ENCODE measurements around the gene CLHC1. TPM values are rescaled to one million over a fixed set of nuclear protein-coding genes. Genes with fewer than 3 reads are reported as not detected.
"Not testable (repeated sequence)": the region's sequence is repeated elsewhere in the genome, so short reads cannot be mapped to it uniquely, and the experiment has no call there.

The CLHC1 gene
- total RNA-seq, 4 donors from 2014 or later, result 22.7 to 32.1 (median 27.1) TPM

DNA sequence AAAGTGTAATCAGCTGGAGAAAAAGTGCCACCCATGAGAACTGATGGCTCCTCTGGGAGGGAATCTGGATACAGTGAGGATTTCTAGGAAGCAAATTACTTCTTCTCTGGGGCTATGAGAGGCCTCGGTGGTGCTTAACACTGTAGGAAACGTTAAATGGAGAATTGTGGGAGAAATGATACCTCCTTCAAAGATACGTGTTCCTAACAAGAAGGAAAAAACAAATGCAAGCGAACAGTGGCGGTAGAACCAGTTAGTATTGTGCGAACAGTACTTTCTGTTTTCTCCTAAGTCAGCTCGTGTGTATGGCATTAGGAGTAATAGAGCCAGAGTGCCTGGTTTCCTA, 37.5 kb upstream of the CLHC1 start:
- no peak for DNase-seq
- Histone ChIP-seq H3K9me3 (no peaks in the 10 kb centered on the region), H3K4me3 (replicated peaks in 1 of 3) (peak overlapping the region in 2 of 3 donors; percentile 45 to 68), H3K4me1 (peaks cover 10 to 13% of the 10 kb centered on the region in 2 donors), H3K27me3 (no peaks in the 10 kb centered on the region), H3K27ac (peak overlapping the region; percentile 68 to 81 (median 72)), H3K36me3 (peaks cover 0 to 6% of the 10 kb centered on the region in 2 donors)
- 53 to 62% methylated on average over 7 of the region's 7 CpGs for WGBS, 2 donors
- no peak for TF ChIP-seq POLR2A (IDR thresholded peaks at IDR 0.05)
- TF ChIP-seq CTCF (IDR thresholded peaks at IDR 0.05), result no peak
- intact Hi-C loops (cut with DNase I), result no loop called here

DNA sequence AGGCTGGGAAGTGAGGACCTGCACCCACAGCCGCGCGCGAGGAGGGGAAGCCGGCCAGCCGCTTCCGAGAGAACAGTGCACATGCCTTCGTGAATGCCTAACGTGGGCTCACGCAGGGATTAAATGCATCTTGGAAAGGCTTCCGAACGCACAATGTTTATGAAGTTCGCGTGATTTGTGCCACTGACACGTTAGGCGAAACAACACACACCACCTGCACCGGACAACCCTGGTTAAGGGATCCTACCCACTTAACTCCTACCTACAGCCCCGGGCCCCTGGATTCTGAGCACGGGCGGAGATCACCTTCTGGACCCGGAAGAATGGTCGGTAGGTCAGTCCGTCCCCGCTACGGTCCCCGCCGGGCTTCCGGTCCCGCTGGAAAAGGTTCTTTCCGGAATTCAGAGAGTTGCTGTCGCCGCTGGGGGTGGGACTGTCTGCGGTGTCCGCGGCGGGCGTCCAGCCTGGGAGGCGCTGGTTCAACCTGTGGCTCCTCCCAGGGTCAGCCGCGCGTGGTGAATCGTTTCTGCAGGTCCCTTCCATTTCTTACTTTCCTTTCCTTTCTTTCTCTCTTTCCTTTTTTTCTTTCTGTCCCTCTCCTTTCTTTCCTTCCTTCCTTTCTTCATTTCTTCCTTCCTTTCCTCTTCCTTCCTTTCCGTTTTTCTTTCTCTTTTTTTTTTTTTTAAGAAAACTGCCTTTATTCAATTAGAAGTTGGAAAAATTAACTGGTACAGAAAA, 37.0 kb upstream of the CLHC1 start, which contains the start of gene MTIF2:
Gene MTIF2 (minus strand): TSS at position 325 of the 738 bp plus-strand sequence. CDS start 5,373 bp downstream, outside the sequence.
- peak; percentile 97 to 98 for DNase-seq
- H3K4me1 ChIP-seq, result peaks cover 10 to 13% of the 10 kb centered on the region in 2 donors
- peak within 1 kb of the TSS; percentile 45 to 84 (median 68) for H3K4me3 ChIP-seq (replicated peaks in 1 of 3)
- H3K27me3 ChIP-seq, result no peaks in the 10 kb centered on the region
- WGBS, 2 donors, result 0 to 1% methylated on average over 42 of the region's 43 CpGs
- peaks cover 0 to 8% of the 10 kb centered on the region in 2 donors for H3K36me3 ChIP-seq
- TF ChIP-seq CTCF (IDR thresholded peaks at IDR 0.05), result peak in 2 of 6 experiments; percentile 2 to 11
- TF ChIP-seq POLR2A (IDR thresholded peaks at IDR 0.05), result peak in 1 of 2 donors; percentile 73
- intact Hi-C loops (cut with DNase I), result no loop called here
- H3K27ac ChIP-seq, result peak within 1 kb of the TSS; percentile 68 to 81 (median 72)
- H3K9me3 ChIP-seq, result no peaks in the 10 kb centered on the region

GRCh38 chr2:55268288-55268906, 36.3 kb upstream of the CLHC1 start:
- DNase-seq, result no peak
- Histone ChIP-seq H3K4me3 (replicated peaks in 1 of 3) (peak overlapping the region; percentile 28 to 84 (median 68)), H3K27ac (peak overlapping the region; percentile 37 to 81 (median 72)), H3K36me3 (peaks cover 4 to 15% of the 10 kb centered on the region in 2 donors), H3K4me1 (peaks cover 10 to 13% of the 10 kb centered on the region in 2 donors), H3K27me3 (no peaks in the 10 kb centered on the region), H3K9me3 (no peaks in the 10 kb centered on the region)
- no peak for TF ChIP-seq CTCF (IDR thresholded peaks at IDR 0.05)
- TF ChIP-seq POLR2A (IDR thresholded peaks at IDR 0.05), result no peak
- intact Hi-C loops (cut with DNase I), result no loop called here
- 15% methylated on average over 13 of the region's 13 CpGs for WGBS, 2 donors

DNA sequence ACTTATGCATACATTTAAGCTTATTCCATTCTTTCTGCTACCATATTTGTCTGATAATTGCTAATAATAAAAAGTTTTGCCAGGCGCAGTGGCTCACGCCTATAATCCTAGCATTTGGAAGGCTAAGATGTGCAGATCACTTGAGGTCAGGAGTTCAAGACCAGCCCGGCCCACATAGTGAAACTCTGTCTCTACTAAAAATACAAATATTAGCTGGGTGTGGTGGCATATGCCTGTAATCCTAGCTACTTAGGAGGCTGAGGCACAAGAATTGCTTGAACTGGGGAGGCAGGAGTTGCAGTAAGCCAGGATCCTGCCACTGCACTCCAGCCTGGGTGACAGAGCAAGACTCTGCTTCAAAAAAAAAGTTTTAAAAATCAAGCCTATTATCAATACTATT, 27.5 kb upstream of the CLHC1 start:
- H3K4me3 ChIP-seq (replicated peaks in 1 of 3); intact Hi-C loops (cut with DNase I); H3K27me3 ChIP-seq; H3K4me1 ChIP-seq; H3K9me3 ChIP-seq; DNase-seq; H3K27ac ChIP-seq: not testable (repeated sequence)
- peaks cover 25 to 52% of the 10 kb centered on the region in 2 donors for H3K36me3 ChIP-seq
- WGBS, 2 donors, result 93 to 95% methylated on average over 3 of the region's 3 CpGs

DNA sequence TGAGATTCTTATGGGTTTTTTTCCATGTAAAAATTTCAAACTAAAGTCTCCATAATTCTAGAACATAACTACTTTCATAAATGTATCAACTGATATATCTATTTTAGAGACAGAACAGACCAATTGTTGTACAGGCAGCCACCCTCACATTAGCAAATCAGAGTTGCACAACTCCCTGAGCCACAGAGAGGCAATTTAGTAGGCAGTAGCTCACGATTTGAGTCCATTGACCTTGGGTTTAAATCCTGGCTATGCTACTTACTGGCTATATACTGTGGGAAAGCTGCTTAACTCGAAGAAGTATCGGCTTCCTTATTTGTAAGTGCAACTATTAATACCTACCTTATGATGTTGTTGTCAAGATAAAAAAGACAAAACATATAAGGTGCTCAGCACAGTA, 20.7 kb upstream of the CLHC1 start:
- intact Hi-C loops (cut with DNase I), result no loop called here
- no peak for DNase-seq
- H3K9me3 ChIP-seq, result no peaks in the 10 kb centered on the region
- no peaks in the 10 kb centered on the region for H3K4me1 ChIP-seq
- H3K4me3 ChIP-seq (replicated peaks in 1 of 3), result no peak overlapping the region
- 94% methylated on average over 3 of the region's 3 CpGs for WGBS, 2 donors
- H3K36me3 ChIP-seq, result peaks cover 4 to 18% of the 10 kb centered on the region in 2 donors
- TF ChIP-seq POLR2A (IDR thresholded peaks at IDR 0.05) (no peak), CTCF (IDR thresholded peaks at IDR 0.05) (no peak)
- H3K27me3 ChIP-seq, result no peaks in the 10 kb centered on the region
- H3K27ac ChIP-seq, result no peak overlapping the region
